Jurkat, Clone E6-1 (cell line): ENCODE data around the gene P3H1.
"Not testable (repeated sequence)": the region's sequence is repeated elsewhere in the genome, so short reads cannot be mapped to it uniquely, and the experiment has no call there.

Experiments used
- DNase-seq: peaks from one replicate; pipeline ENCODE4 v3.0.0-alpha.2; 2011; ENCODE audit warnings: low read depth, low spot score
- H3K4me3 ChIP-seq: 2 replicates; pipeline ENCODE4 v1.5.1; 2011; ENCODE audit warnings: mild to moderate bottlenecking, low read length, control low read depth, moderate library complexity

Gene P3H1

DNA sequence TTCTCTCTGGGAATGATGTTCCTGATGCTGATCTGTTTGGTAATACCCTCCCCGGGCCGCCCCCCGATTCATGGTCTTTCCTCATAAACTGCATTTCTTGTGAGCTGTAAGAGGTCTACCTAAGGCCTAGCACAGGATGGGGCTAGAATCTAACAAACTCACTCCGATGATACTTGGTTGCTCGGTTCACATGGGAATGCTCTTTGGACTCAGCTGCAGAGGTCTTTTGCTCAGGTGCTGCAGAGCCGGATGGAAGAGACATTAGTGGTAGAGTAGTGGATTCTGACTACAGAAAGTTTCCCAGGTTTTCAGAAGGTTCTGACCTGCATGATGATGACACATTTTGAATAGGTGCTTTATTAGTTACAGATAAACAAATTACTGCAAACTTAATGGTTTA lies 9.7 kb upstream of the P3H1 start:
- no peak for DNase-seq
- H3K4me3 ChIP-seq: no peak overlapping the region

GRCh38 chr1:42774928-42775526 lies 8.2 kb upstream of the P3H1 start:
- no peak for DNase-seq
- no peak overlapping the region for H3K4me3 ChIP-seq

DNA sequence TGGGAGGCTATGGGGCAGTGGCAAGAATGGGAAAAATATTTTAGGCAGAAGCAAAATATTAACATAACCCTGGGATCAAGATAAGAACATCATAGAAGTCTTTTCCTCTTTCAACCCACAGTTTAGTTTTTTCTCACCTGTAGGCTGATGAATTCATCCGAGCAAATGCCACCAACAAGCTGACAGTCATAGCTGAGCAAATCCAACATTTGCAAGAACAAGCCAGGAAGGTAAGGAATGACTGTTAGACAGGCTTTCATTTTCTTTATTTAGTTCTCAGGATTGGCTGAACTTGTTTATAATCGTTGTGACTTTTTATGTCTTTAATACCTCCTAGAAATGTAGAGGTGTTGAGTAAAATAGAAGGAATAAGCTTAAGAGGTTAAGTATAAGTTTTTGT lies 6.6 kb upstream of the P3H1 start:
- no peak overlapping the region for H3K4me3 ChIP-seq
- DNase-seq: no peak

DNA sequence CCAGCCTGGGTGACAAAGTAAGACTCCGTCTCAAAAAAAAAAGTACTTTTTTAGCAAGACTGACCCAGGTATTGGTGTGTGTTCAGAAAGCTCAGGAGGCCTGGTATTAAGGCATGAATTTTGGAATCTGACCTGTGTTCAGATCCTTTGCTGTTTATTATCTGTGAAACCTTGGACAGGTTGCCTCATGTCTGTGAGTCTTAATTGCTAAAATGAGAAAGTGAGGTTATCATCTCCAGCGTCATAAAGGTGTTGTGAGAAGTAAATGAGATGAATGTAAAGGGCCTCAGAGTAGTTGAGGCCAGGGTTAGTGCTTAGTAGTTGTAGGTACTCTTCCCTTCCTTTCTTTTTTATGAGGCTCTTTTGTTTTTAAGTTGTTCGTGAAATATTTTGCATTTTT lies 3.0 kb upstream of the P3H1 start:
- no peak overlapping the region for H3K4me3 ChIP-seq
- no peak for DNase-seq

DNA sequence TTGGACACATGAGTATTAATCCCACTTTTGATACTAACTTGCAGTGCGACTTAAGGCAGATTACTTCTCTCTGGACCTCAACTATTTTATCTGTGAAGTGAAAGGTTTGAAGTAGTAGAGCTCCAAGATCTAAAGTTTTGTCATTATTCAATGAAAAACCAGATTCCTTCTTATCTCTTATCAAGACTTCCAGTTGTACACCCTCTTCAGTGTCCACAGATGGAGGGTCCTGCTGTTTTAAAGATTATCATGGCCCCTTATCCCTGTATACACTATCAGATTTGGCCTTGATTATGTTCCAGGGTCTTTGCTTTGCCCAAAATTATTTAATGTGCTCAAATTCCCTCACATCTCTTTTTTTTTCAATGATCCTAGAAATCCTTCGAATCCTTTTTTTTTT lies 1.3 kb upstream of the P3H1 start:
- DNase-seq: no peak
- peak overlapping the region; percentile 88 for H3K4me3 ChIP-seq

DNA sequence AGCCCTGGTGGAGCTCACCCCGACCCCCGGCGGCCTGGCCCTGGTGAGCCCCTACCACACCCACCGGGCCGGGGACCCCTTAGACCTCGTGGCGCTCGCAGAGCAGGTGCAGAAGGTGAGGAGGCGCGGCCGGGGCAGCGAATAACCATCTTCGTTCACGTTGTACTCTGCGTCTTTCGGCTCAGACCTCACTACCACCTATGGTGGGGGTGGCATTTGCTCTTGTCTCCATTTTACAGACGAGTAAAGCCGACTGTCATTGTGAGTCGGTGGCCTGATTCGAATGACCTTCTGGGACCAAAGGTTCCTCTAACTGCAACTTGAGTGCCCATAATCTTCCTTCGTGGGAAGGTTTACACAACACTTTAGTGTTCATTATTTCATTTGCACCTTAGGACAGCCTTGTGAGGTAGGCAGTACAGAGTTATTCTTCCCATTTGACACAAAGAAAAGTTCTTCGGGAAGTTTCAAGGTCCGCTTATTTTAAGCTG lies 727 bp upstream of the P3H1 start:
- H3K4me3 ChIP-seq: peak overlapping the region; percentile 88
- no peak for DNase-seq

DNA sequence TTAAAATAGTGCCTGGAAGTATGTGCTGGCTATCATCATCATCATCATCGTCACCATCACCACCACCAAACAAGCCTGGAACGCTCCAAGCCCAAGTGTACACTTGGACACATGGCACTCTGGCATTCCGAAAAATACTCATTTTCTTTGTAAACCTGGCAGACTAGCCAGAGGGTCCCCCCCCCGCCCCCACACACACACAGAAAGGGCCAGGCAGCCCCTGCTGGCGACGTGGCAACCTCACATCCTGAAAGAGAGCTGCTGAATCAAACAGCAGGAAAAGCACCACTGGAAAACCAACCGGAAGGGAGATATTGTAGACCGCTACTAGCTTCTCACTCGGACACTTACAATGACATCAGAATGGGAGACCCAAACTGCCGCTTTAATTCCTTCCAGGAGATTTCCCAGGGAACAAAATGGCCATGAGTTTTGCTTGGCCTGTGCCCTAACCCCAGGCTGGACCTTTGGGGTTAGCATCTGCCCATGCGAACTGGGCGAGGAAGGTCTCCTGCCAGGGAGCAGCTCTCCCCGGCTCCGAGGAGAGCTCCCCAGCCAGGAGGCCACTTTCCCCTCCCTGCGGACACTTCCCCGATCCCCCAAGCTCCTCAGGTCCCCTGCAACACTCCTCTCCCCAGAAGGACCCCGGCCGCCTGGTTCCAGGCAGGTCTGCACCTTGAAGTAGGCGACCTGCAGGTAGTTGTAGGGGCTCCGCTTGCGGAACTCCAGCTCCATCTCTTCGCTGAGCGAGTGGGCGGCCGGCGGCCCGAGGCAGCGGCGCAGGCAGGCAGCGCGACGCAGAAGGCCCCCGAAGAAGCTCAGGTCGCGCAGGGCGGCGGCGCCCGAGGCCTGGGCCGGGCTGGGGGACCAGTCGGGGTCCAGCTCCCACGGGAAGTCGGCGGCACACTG lies 742 bp downstream of the P3H1 start:
- H3K4me3 ChIP-seq: peak overlapping the region; percentile 88
- peak; percentile 44 for DNase-seq

DNA sequence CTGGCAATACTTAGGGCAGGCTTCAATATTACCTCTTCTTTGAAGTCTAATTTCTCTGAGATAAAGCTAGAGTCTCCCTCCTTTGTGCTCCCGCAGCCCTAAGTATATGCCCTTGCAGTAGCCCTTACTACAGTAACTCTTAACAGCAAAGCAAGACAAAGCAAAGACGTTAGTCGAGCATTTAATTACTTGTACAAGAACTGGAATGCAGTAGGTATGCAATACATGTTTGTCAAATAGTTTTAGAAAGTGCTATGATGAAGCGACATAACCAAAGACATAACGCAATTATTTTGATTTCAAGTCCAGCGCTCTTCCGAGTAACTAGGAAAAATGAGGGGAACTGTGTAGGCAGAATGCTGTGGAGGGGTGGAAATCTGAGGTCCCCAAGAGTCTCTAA lies 1.6 kb downstream of the P3H1 start:
- H3K4me3 ChIP-seq: no peak overlapping the region
- DNase-seq: no peak

- H3K4me3 ChIP-seq: no peak overlapping the region
- no peak for DNase-seq
These were observed 4.6 kb downstream of the P3H1 start for GRCh38 chr1:42762269-42762668.

DNA sequence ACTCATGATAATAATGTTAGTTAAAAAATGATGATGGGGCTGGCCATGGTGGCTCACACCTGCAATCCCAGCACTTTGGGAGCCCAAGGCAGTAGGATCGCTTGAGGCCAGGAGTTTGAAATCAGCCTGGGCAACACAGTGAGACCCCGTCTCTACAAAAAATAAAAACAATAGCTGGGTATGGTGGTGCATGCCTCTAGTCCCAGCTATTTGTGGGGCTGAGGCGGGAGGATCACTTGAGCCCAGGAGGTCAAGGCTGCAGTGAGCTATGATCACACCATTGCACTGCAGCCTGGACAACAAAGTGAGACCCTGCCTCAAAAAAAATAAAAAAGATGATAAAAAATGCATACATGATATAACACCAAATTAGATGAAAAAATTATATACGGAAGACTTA lies 5.3 kb downstream of the P3H1 start:
- H3K4me3 ChIP-seq: no peak overlapping the region
- DNase-seq: no peak

DNA sequence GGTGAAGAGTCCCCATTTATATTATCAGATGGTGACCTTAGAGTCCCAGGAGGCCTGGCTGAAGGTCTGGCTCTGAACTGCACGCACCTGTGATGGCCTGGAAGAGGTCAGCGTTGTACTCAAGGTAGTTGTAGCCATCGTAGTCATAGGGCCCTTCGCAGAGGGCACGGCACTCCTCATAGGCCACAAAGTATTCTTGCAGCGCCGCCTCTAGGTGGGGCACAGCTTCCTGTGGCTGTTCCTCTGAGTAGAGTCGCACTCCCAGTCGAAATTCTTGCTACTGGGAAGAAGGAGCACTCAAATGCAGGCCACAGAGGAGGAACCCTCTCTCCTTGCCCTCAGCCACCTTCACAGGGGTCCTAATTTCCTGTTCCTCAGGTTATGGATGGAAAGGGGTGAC lies 7.7 kb downstream of the P3H1 start:
- H3K4me3 ChIP-seq: no peak overlapping the region
- no peak for DNase-seq

DNA sequence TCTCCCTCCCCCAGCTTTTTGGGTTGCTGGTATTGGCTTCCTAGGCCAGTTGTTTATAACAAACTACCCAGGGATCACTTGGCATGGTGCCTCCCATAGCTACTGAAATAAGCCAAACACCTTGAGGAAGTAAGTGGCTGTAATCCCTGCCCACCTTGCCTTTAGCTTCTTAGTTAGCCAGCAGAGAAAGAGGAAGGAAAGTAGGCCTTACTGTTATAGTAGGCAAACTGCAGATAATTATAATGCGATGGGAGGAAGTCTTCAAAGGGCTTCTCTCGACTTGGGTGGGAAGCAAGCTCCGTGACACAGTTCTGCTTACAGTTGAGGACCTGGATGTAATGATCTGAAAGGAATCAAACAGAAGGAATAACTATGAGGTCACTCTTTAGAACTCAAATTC lies 8.2 kb downstream of the P3H1 start:
- H3K4me3 ChIP-seq: no peak overlapping the region
- DNase-seq: no peak

DNA sequence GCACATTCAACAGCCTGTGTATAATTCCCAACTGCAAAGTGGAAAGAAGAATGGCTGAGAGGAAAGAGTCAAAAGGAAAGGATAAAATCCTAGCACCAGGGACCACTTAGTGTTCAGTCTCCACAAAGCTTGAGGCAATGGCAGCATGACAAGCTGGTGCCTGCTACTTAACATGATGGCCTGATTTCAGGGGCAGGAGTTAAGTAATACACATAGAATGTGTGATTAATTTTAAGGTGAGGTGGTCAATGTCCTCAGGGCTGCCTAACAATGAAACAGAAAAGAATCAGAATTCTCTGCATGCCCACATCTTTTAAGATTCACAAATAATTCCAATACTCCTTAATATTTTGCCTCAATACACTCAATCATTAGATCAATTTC lies 8.9 kb downstream of the P3H1 start:
- H3K4me3 ChIP-seq: no peak overlapping the region
- no peak for DNase-seq

DNA sequence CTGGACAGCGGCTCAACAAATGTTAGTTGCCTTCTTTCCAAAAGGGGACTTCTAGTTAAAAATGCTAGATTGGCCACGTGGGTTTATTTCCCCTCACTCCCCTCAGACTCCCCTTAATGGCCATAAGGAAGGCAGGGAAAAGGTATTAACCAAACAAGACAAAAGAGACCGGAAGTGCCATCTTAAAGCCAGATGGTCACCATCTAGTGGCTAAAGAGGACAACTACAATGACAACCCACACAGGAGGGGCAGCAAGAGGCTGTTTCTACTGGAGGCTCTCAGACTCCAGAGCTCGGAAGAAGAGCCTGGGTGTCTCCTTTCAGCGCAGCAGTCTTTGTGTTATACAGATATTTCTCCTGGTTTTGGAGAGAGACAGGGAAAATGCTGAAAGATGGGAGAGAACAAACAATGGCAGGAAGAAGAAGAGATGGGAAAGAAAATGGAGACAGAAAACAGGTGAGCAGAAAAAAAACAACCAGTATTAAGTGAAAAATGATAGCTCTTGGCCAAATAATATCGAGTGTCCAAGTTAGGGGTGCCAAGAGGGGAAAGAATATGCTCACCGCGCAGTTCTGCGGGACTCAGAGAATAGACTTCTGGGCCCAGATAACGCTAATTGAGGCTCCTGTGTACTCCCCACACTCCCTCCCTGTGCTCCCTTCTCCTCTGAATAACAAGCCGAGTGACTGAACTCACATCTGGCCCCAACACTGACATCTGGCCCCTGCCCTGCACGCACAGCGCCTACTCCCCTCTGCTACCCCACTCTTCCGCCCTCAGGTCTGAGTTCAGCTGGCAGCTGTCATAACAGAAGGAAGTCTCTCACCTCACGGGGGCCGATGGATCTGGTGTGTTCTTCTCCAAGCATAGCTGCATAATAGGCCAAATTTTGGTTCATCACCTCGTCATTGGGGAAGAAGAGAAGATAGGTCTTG lies 9.6 kb downstream of the P3H1 start:
- no peak for DNase-seq

GRCh38 chr1:42753070-42753469 lies 13.8 kb downstream of the P3H1 start:
- DNase-seq: no peak

More for the DNA sequence above, 9.6 kb downstream of the P3H1 start:
- no peak overlapping the region for H3K4me3 ChIP-seq

GRCh38 chr1:42752284-42752683 lies 14.5 kb downstream of the P3H1 start:
- no peak for DNase-seq
- H3K4me3 ChIP-seq: no peak overlapping the region

More at GRCh38 chr1:42753070-42753469, 13.8 kb downstream of the P3H1 start:
- no peak overlapping the region for H3K4me3 ChIP-seq

GRCh38 chr1:42751511-42752070 lies 15.2 kb downstream of the P3H1 start:
- not testable (repeated sequence) for DNase-seq, H3K4me3 ChIP-seq

GRCh38 chr1:42750041-42750440 lies 16.8 kb downstream of the P3H1 start:
- DNase-seq: no peak

More at GRCh38 chr1:42750041-42750440, 16.8 kb downstream of the P3H1 start:
- H3K4me3 ChIP-seq: no peak overlapping the region
